Gastrocnemius medialis (tissue), 4 donors: Measurements from ENCODE around the gene AKAP10. TPM values are rescaled to one million over a fixed set of nuclear protein-coding genes. Genes with fewer than 3 reads are reported as not detected.

ENCODE experiments used
- ATAC-seq, 2 donors: fragments of 150-250 bp; one replicate each; pipeline ENCODE4 v1.9.1; 2016
- DNase-seq, 2 donors: peaks; one replicate each; pipeline ENCODE4 v3.0.0-alpha.2; 2019
- H3K27ac ChIP-seq, 4 donors: fragments of 200-600 bp; sonication (generic); 1 replicate in 1 of 4; 2 replicates in 3 of 4; pipeline ENCODE4 v1.5.1; 2016 to 2018; ENCODE audit warnings: mild to moderate bottlenecking in 2 of 4, moderate library complexity in 1 of 4
- H3K27me3 ChIP-seq, 3 donors: fragments of 200-600 bp; sonication (generic) in 2 of 3; 1 replicate in 1 of 3; 2 replicates in 2 of 3; pipeline versions ENCODE4 v1.5.1 to v1.6.0; 2016 to 2019; ENCODE audit warnings: mild to moderate bottlenecking in 1 of 3, moderate library complexity in 1 of 3
- H3K36me3 ChIP-seq, 2 donors: fragments of 200-600 bp; sonication (generic) in 1 of 2; one replicate each; pipeline ENCODE4 v1.5.1; 2017 to 2018
- H3K4me1 ChIP-seq, 2 donors: fragments of 200-600 bp; sonication (generic) in 1 of 2; one replicate each; pipeline ENCODE4 v1.5.1; 2016 to 2017; ENCODE audit warnings: mild to moderate bottlenecking in 2 of 2
- H3K4me3 ChIP-seq, 4 donors: fragments of 200-600 bp; sonication (generic) in 3 of 4; 1 replicate in 1 of 4; 2 replicates in 3 of 4; pipeline ENCODE4 v1.5.1; 2016 to 2019; ENCODE audit warnings: mild to moderate bottlenecking in 2 of 4
- H3K9me3 ChIP-seq, 3 donors: fragments of 200-600 bp; sonication (generic) in 2 of 3; 1 replicate in 1 of 3; 2 replicates in 2 of 3; pipeline ENCODE4 v1.5.1; 2016 to 2019
- POLR2A ChIP-seq, 2 donors: fragments of 450-650 bp; IDR thresholded peaks; one replicate each; pipeline ENCODE4 v1.6.1; 2017; ENCODE audit warnings: antibody characterized with exemption in 2 of 2, mild to moderate bottlenecking in 2 of 2, moderate library complexity in 2 of 2
- in situ Hi-C, 4 donors: fragments of 200-750 bp; cut with MboI; loops; one replicate each; pipeline versions ENCODE4 v1.15.0 to v1.8.0; 2017; ENCODE audit warnings: low sequenced_read_pairs in 4 of 4
- intact Hi-C: fragments of 100-400 bp; cut with DNase I; formaldehyde crosslinking; loops from one replicate; pipeline ENCODE4 v1.15.1; 2023; ENCODE audit warnings: low total_unique reads
- total RNA-seq, 4 donors: library from RNA; depleted of rRNA; stranded (reverse); fragments of >200 nt; gene quantifications; one replicate each; pipeline versions ENCODE4 v1.1.0 to v1.2.3, GENCODE V29; 2016
- TF ChIP-seq, protein P1 (sequence below), 5 experiments: fragments of 450-650 bp in 3 of 5; fragments of 200-600 bp in 2 of 5; sonication (generic) in 2 of 5; IDR thresholded peaks in 4 of 5; conservative IDR thresholded peaks in 1 of 5; 1 replicate in 4 of 5; 2 replicates in 1 of 5; pipeline ENCODE4 v1.5.1; 2016 to 2019; ENCODE audit warnings: antibody characterized with exemption in 5 of 5, mild to moderate bottlenecking in 3 of 5, moderate library complexity in 3 of 5

Gene AKAP10
- total RNA-seq, 4 donors from 2014 or later, result 6.1 to 26.1 (median 9.9) TPM

DNA sequence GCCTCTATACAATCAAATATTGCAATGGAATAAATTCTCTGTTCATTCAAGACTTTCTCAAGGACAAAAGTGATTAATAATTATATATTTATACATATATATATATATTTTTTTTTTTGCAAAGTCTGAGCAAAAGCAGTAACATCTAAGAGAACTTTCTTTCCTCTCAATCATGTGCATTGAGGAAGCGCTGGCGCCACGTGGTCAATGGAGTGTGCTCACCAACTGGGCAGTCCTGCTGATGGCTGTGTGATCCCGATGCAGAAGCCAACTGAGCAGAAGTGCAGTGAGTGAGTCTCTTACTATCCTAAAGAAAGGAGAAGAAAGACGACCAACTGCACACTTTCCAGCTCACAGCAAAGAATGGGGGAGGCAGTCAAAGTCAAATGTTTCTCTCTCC, 72.7 kb downstream of the AKAP10 start:
- no peaks in the 10 kb centered on the region for H3K9me3 ChIP-seq
- peaks cover 4 to 64% of the 10 kb centered on the region in 2 donors for H3K36me3 ChIP-seq
- DNase-seq, result peak; percentile 19 to 34
- no peak overlapping the region for H3K4me3 ChIP-seq
- no peaks in the 10 kb centered on the region for H3K27me3 ChIP-seq
- TF ChIP-seq POLR2A (IDR thresholded peaks at IDR 0.05), result no peak
- TF ChIP-seq, protein P1, sequence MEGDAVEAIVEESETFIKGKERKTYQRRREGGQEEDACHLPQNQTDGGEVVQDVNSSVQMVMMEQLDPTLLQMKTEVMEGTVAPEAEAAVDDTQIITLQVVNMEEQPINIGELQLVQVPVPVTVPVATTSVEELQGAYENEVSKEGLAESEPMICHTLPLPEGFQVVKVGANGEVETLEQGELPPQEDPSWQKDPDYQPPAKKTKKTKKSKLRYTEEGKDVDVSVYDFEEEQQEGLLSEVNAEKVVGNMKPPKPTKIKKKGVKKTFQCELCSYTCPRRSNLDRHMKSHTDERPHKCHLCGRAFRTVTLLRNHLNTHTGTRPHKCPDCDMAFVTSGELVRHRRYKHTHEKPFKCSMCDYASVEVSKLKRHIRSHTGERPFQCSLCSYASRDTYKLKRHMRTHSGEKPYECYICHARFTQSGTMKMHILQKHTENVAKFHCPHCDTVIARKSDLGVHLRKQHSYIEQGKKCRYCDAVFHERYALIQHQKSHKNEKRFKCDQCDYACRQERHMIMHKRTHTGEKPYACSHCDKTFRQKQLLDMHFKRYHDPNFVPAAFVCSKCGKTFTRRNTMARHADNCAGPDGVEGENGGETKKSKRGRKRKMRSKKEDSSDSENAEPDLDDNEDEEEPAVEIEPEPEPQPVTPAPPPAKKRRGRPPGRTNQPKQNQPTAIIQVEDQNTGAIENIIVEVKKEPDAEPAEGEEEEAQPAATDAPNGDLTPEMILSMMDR (IDR thresholded peaks at IDR 0.05 in 4 of 5, conservative IDR thresholded peaks at IDR 0.05 in 1 of 5), result no peak
- no peak for ATAC-seq
- intact Hi-C loops (no loop called here), in situ Hi-C loops (no loop called here)
- no peaks in the 10 kb centered on the region for H3K4me1 ChIP-seq
- no peak overlapping the region for H3K27ac ChIP-seq

DNA sequence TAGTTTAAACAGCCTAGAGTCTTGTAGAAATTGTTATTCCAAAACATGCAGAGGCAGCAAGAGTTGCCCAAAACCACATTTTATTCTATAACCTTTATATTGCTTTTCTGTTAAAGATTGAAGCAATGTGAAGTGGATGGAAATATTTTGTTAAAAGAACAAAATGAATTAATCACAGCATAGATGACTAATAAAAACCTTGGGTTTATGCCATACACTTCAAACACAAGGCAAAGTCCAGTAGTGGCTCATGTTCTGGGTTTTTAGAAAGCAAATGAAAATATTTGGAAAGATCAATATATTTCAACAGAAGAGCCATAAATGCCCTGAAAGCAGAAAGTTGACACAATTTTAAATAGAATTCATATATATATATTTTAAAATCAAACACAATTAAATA, 73.2 kb downstream of the AKAP10 start:
- Histone ChIP-seq H3K4me3 (no peak overlapping the region), H3K27ac (no peak overlapping the region), H3K27me3 (no peaks in the 10 kb centered on the region), H3K36me3 (peaks cover under 1 to 59% of the 10 kb centered on the region in 2 donors), H3K4me1 (no peaks in the 10 kb centered on the region), H3K9me3 (no peaks in the 10 kb centered on the region)
- in situ Hi-C loops, result no loop called here
- no peak for ATAC-seq
- TF ChIP-seq POLR2A (IDR thresholded peaks at IDR 0.05), result no peak
- TF ChIP-seq, protein P1 (IDR thresholded peaks at IDR 0.05 in 4 of 5, conservative IDR thresholded peaks at IDR 0.05 in 1 of 5), result no peak
- no peak for DNase-seq
- intact Hi-C loops, result no loop called here

DNA sequence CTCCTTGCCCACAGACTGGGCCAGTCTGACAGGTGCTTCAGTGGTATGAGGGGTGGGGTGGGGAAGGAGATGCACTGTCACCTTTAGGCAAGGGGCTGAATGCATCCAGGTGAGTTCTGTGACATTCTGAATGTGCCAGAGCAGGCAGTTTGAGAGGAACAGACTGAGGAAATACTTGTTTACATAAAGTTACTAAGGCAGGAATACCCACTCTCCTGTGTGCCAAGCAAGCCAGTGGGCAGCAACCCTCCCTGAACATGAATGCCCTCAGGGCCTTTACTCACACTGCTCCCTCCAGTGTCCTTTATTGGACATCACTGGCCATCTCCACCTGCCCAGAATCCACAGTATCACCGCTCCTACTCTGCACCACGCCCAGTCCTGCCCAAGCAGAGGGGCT, 76.8 kb downstream of the AKAP10 start:
- in situ Hi-C loops (no loop called here), intact Hi-C loops (no loop called here)
- DNase-seq, result no peak
- H3K4me1 ChIP-seq, result no peaks in the 10 kb centered on the region
- H3K4me3 ChIP-seq, result no peak overlapping the region
- no peaks in the 10 kb centered on the region for H3K9me3 ChIP-seq
- peaks cover 0 to 30% of the 10 kb centered on the region in 2 donors for H3K36me3 ChIP-seq
- no peak overlapping the region for H3K27ac ChIP-seq
- no peak for ATAC-seq
- TF ChIP-seq POLR2A (IDR thresholded peaks at IDR 0.05), result no peak
- TF ChIP-seq, protein P1 (IDR thresholded peaks at IDR 0.05 in 4 of 5, conservative IDR thresholded peaks at IDR 0.05 in 1 of 5), result no peak
- H3K27me3 ChIP-seq, result no peaks in the 10 kb centered on the region

DNA sequence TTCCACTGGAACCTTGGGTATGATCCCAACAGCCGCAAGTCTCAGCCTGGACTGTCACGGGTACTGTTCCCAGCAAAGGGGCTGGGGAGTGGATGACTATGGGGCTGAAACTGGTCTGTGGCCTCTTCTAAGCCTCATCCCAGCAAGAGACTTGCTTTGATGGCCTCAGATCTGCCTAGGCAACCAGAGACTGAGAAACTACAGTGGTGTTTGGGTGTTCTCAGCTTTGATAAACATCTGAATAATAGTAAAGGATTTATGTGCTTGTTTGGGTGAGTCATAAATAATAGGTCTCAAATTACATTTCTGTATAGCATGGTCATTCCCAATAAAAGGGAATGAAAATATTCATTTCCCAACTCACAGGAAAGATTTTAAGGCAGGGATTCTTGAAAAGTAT, 79.7 kb downstream of the AKAP10 start:
- H3K9me3 ChIP-seq, result no peaks in the 10 kb centered on the region
- peaks cover 0 to 7% of the 10 kb centered on the region in 2 donors for H3K36me3 ChIP-seq
- no peaks in the 10 kb centered on the region for H3K27me3 ChIP-seq
- no peaks in the 10 kb centered on the region for H3K4me1 ChIP-seq
- intact Hi-C loops, result no loop called here
- TF ChIP-seq, protein P1 (IDR thresholded peaks at IDR 0.05 in 4 of 5, conservative IDR thresholded peaks at IDR 0.05 in 1 of 5), result no peak
- no peak for TF ChIP-seq POLR2A (IDR thresholded peaks at IDR 0.05)
- no peak overlapping the region for H3K4me3 ChIP-seq
- in situ Hi-C loops, result no loop called here
- no peak overlapping the region for H3K27ac ChIP-seq
- ATAC-seq, result no peak
- DNase-seq, result no peak
